NCI-H2227 treated with DMSO at 0.1 percent for 48 hours (cell line): Measurements from ENCODE around the gene NDUFA13.

Experiments used
- DNase-seq: peaks from one replicate; lab custom pipeline; 2025; lab: John Stamatoyannopoulos, UW

Gene NDUFA13

DNA sequence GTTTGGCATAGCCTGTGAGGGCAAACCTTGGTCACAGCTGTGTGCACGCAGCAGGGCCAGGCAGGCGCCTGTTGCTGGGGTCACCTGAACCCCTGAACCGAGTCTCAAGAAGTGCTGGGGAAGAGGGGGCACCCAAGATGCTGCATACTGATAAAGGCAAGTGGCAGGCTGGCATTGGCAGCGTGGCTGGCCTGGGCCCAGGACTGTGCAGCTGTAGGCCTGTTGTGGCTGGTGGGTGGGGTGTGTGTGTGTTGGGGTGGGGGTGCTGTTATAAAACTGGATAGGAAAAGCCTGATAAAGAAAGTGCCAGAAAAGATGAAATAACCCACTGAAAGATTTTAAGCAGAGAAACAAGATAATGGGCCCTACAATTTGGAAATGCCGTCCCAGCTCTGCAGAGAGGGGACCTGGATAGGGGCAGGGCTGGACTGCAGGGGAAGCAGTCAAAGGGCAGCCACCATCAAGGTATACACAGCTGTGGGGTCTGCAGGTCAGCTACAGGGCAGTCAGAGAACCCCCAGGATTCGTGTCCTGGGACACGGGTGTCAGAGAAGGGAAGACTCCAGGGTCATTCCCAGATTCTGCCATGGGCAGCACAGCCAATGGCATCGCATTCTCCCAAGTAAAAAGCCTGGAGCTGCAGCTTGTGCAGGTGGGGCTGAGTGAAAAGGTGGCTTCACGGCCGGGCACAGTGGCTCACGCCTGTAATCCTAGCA lies 55.2 kb downstream of the NDUFA13 start:
- no peak for DNase-seq

DNA sequence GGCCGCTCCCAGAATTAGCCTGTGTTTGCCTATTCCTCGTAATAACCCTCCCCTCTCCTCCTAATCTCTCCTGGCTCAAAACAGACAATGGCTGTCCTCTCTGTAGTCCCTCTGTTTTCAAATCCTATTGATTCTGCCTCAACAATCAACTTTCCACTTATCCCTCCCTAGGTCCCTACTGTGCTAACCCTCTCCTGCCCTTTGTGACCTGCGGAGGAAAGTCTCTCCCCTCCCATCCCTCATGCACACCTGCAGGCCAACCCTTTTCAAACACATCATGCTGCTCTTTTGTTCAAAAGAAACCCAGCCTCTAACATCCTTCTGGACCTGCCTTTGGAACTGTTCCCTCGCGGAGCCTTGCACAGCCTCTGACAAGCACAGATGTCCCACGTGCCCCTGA lies 59.4 kb downstream of the NDUFA13 start:
- no peak for DNase-seq
